ENCODE results near the gene FOXL3. TPM values are rescaled to one million over a fixed set of nuclear protein-coding genes. Genes with fewer than 3 reads are reported as not detected.
"Not testable (repeated sequence)": the region's sequence is repeated elsewhere in the genome, so short reads cannot be mapped to it uniquely, and the experiment has no call there.

The FOXL3 gene
- total RNA-seq, 1 experiment from 2014 or later = not detected

GRCh38 chr7:262251-262572 lies 27.8 kb upstream of the FOXL3 start:
- DNase-seq = no peak
- no peaks in the 10 kb centered on the region for H3K27me3 ChIP-seq
- H3K4me3 ChIP-seq = no peak overlapping the region
- peaks cover 40% of the 10 kb centered on the region for H3K36me3 ChIP-seq
- H3K9me3 ChIP-seq = peaks cover 11% of the 10 kb centered on the region

DNA sequence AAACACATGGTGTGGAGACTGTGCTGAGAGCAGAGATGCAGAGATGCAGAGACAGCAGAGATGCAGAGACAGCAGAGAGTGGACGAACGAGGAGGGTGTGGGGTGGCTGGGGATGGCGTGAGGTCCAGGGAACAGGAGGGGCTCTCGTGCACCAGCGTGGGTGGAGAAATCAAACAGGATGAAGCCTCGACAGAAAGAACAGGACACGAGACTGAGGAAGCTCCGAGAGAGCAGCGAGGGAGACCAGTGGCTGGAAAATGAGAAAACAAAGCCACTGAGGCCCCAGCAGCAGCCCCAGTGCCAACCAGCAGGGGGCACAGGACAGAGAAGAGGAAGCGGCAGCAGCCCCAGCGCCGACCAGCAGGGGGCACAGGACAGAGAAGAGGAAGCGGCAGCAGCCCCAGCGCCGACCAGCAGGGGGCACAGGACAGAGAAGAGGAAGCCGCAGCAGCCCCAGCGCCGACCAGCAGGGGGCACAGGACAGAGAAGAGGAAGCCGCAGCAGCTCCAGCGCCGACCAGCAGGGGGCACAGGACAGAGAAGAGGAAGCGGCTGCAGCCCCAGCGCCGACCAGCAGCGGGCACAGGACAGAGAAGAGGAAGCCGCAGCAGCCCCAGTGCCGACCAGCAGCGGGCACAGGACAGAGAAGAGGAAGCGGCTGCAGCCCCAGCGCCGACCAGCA lies 27.2 kb upstream of the FOXL3 start:
- Histone ChIP-seq H3K9me3 (peaks cover 11% of the 10 kb centered on the region), H3K36me3 (peaks cover 38% of the 10 kb centered on the region)
- H3K4me3 ChIP-seq, H3K27me3 ChIP-seq, DNase-seq: not testable (repeated sequence)

DNA sequence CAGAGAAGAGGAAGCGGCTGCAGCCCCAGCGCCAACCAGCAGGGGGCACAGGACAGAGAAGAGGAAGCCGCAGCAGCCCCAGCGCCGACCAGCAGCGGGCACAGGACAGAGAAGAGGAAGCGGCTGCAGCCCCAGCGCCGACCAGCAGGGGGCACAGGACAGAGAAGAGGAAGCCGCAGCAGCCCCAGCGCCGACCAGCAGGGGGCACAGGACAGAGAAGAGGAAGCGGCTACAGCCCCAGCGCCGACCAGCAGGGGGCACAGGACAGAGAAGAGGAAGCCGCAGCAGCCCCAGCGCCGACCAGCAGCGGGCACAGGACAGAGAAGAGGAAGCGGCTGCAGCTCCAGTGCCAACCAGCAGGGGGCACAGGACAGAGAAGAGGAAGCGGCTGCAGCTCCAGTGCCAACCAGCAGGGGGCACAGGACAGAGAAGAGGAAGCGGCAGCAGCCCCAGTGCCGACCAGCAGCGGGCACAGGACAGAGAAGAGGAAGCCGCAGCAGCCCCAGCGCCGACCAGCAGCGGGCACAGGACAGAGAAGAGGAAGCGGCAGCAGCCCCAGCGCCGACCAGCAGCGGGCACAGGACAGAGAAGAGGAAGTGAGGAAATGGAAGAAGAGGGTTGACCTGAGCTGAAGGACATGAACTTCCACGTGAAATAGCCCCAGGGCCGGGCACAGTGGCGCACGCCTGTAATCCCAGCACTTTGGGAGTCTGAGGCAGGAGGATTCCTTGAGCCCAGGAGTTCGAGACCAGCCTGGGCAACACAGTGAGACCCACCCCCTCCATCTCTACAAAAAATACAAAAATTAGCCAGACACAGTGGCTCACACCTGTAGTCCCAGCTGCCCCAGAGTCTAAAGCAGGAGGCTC lies 26.3 kb upstream of the FOXL3 start:
- H3K9me3 ChIP-seq = peaks cover 11% of the 10 kb centered on the region
- H3K36me3 ChIP-seq = peaks cover 35% of the 10 kb centered on the region
- H3K27me3 ChIP-seq, H3K4me3 ChIP-seq, DNase-seq: not testable (repeated sequence)

DNA sequence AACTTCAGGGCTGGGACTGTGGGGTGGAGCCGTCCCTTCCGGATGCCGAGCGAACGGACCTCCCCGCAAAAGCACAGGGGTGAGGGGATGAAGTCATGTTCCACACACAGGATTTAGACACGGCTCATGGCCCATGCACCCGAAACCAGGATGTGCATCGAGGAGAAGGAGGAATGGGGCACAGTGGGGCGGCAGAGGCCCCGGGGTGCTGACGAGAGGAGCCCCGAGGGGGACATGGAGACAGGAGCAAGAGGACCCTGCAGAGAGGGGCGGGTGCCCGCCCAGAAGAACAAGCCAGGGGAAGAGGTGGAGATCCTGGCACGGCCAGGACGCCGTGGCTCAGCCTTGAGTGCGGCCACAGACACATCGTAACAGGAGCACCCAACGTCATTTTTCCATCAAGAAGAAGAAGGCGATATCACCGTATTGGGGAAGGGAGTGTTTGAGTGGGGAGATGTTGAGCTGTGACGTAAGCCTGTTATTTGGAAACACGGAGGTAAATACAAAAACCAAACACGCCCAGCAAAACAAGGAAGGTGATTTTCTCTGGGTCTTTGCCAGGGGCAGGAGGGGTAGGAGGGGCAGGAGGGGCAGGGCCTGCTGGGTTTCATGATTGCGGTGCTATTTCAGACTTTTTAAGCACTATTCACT lies 25.3 kb upstream of the FOXL3 start:
- Histone ChIP-seq H3K27me3 (no peaks in the 10 kb centered on the region), H3K9me3 (peaks cover 11% of the 10 kb centered on the region), H3K4me3 (no peak overlapping the region), H3K36me3 (peaks cover 28% of the 10 kb centered on the region)
- DNase-seq = no peak

DNA sequence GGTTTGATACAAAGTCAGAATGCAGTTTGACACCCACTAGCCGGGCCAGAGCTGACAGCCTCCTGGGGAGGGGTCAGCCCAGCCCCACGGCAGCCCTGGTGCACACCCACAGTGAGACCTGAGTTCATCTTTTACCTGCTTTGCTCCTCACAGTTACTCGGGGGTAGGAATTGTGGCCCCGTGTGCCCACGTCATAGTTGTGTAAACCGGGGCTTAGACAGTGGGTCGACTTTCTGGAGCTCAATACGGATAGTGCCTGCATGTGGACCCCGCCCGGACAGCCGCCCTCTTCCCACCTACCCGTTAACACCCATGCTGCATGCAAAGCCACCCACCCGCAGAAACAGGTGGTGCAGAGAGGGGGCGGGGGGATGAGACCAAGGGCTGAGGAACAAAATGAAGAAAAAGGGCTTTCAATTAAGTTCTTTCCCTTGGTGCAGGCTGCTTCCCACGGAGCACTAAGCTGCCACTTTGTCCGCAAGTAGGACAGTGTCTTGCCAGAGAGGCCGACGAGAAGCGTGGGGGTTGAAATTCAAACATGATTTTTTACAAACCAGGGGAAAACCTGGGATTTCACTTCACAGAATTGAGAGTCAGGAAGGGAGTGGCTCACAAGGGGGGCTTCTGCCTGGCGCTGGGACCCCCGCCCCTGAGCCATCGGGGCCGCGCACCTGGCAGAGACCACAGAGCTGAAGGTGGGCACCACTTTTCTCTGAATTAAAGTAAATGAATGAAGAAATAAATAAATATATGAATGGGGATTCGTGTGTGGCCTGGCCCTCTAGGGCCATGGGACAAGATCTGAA lies 24.6 kb upstream of the FOXL3 start:
- Histone ChIP-seq H3K36me3 (peaks cover 21% of the 10 kb centered on the region), H3K27me3 (no peaks in the 10 kb centered on the region), H3K4me3 (no peak overlapping the region), H3K9me3 (peaks cover 9% of the 10 kb centered on the region)
- DNase-seq = no peak

- H3K36me3 ChIP-seq = peaks cover 12% of the 10 kb centered on the region
- H3K4me3 ChIP-seq = no peak overlapping the region
- DNase-seq = no peak
- H3K27me3 ChIP-seq = no peaks in the 10 kb centered on the region
- peaks cover 7% of the 10 kb centered on the region for H3K9me3 ChIP-seq
These were observed 23.7 kb upstream of the FOXL3 start for GRCh38 chr7:265998-266850.

GRCh38 chr7:266851-267840 lies 22.8 kb upstream of the FOXL3 start:
- peaks cover 5% of the 10 kb centered on the region for H3K9me3 ChIP-seq
- H3K36me3 ChIP-seq = peaks cover 4% of the 10 kb centered on the region
- DNase-seq = no peak
- no peaks in the 10 kb centered on the region for H3K27me3 ChIP-seq
- H3K4me3 ChIP-seq = no peak overlapping the region

- H3K27me3 ChIP-seq = no peaks in the 10 kb centered on the region
- no peaks in the 10 kb centered on the region for H3K9me3 ChIP-seq
- no peaks in the 10 kb centered on the region for H3K36me3 ChIP-seq
- no peak for DNase-seq
- H3K4me3 ChIP-seq = no peak overlapping the region
These were observed 21.0 kb upstream of the FOXL3 start for GRCh38 chr7:268991-269390.

- H3K4me3 ChIP-seq = no peak overlapping the region
- DNase-seq = no peak
- 0 out of 2 replicates have a peak, but pooled peaks cover 1% of the 10 kb centered on the region for H3K9me3 ChIP-seq
- no peaks in the 10 kb centered on the region for H3K36me3 ChIP-seq
- H3K27me3 ChIP-seq = no peaks in the 10 kb centered on the region
These were observed 20.2 kb upstream of the FOXL3 start for GRCh38 chr7:269721-270120.

DNA sequence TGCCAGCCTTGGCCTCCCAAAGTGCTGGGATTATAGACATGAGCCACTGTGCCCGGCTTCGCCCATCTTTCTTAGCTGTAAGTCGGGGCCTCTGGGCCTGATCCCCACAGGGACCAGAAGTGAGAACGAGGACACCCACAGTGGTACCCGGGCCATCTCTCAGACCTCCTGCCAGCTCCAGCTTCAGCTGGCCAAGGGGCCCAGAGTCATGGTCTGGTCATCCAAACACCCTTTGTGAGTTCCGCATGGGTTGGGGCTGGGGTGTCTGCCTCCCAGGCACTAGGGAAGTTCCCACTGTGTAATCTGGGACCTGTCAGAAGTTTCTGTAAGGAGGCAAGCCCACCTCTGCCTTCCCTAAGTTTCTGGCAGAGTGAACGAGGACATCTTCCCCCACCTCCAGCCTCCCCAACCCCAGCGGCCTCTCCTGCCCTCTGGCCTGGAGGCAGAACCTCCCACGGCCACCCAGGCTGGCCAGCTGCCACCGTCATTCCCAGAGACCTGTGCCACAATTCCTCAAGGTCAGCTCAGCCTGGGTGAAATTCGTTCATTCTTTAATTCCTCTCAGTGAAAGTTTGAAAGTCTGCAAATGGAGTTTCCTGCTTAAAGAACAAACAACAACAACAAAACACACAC lies 19.5 kb upstream of the FOXL3 start:
- no peak for DNase-seq
- H3K4me3 ChIP-seq = no peak overlapping the region
- no peaks in the 10 kb centered on the region for H3K27me3 ChIP-seq
- H3K36me3 ChIP-seq = no peaks in the 10 kb centered on the region
- 0 out of 2 replicates have a peak, but pooled peaks cover 1% of the 10 kb centered on the region for H3K9me3 ChIP-seq

GRCh38 chr7:271266-272107 lies 18.5 kb upstream of the FOXL3 start:
- Histone ChIP-seq H3K27me3 (no peaks in the 10 kb centered on the region), H3K36me3 (no peaks in the 10 kb centered on the region), H3K4me3 (no peak overlapping the region), H3K9me3 (0 out of 2 replicates have a peak, but pooled peaks cover 1% of the 10 kb centered on the region)
- no peak for DNase-seq

GRCh38 chr7:272108-272615 lies 17.8 kb upstream of the FOXL3 start:
- no peaks in the 10 kb centered on the region for H3K36me3 ChIP-seq
- 0 out of 2 replicates have a peak, but pooled peaks cover 1% of the 10 kb centered on the region for H3K9me3 ChIP-seq
- no peak for DNase-seq
- no peaks in the 10 kb centered on the region for H3K27me3 ChIP-seq
- H3K4me3 ChIP-seq = no peak overlapping the region

DNA sequence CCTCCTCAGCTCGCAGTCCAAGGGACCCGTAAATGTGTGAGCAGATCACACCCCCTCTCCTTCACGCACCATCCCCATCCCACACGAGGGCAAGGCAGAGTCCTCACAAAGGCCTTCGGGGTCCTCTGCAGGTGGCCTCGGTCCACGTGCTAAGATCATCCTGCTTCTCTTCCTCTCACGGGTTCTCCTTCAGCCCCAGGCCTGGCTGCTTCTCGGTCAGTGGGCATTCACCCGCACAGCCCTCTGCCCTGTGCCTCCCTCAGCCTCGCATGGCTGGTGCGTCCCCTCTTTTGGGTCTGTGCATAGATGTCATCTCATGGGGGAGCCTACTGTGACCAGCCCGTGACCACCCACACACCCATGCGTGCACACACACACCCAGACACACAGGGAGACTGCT lies 17.3 kb upstream of the FOXL3 start:
- no peak overlapping the region for H3K4me3 ChIP-seq
- DNase-seq = no peak
- H3K36me3 ChIP-seq = no peaks in the 10 kb centered on the region
- H3K9me3 ChIP-seq = 0 out of 2 replicates have a peak, but pooled peaks cover 1% of the 10 kb centered on the region
- no peaks in the 10 kb centered on the region for H3K27me3 ChIP-seq
